NCI-H82 treated with DMSO at 0.1 percent for 48 hours (cell line): Measurements from ENCODE around the gene GOLGA6A.
"Not testable (repeated sequence)": the region's sequence is repeated elsewhere in the genome, so short reads cannot be mapped to it uniquely, and the experiment has no call there.

ENCODE experiments used
- DNase-seq: peaks from one replicate; lab custom pipeline; 2025; ENCODE audit not compliant: unreplicated experiment; lab: John Stamatoyannopoulos, UW

Gene GOLGA6A

GRCh38 chr15:74053941-74054529, 28.3 kb downstream of the GOLGA6A start:
- DNase-seq: peak; percentile 54

- DNase-seq: no peak
These were observed 28.8 kb downstream of the GOLGA6A start for GRCh38 chr15:74053517-74053916.

- DNase-seq: not testable (repeated sequence)
These were observed 29.8 kb downstream of the GOLGA6A start for GRCh38 chr15:74052271-74053260.

GRCh38 chr15:74050556-74051234, 31.7 kb downstream of the GOLGA6A start:
- DNase-seq: no peak

- DNase-seq: no peak
These were observed 32.2 kb downstream of the GOLGA6A start for GRCh38 chr15:74050127-74050526.

- no peak for DNase-seq
These were observed 36.1 kb downstream of the GOLGA6A start for GRCh38 chr15:74046275-74046674.

- DNase-seq: no peak
These were observed 36.6 kb downstream of the GOLGA6A start for GRCh38 chr15:74045636-74046274.

GRCh38 chr15:74045184-74045583, 37.2 kb downstream of the GOLGA6A start:
- no peak for DNase-seq

GRCh38 chr15:74044267-74045110, 37.9 kb downstream of the GOLGA6A start:
- no peak for DNase-seq

- DNase-seq: no peak
These were observed 38.7 kb downstream of the GOLGA6A start for GRCh38 chr15:74043425-74044266.

- DNase-seq: no peak
These were observed 39.5 kb downstream of the GOLGA6A start for GRCh38 chr15:74042603-74043424.

- DNase-seq: no peak
These were observed 40.4 kb downstream of the GOLGA6A start for GRCh38 chr15:74041777-74042435.

GRCh38 chr15:74041311-74041756, 41.0 kb downstream of the GOLGA6A start:
- DNase-seq: no peak

GRCh38 chr15:74040109-74040850, 42.1 kb downstream of the GOLGA6A start:
- no peak for DNase-seq

- no peak for DNase-seq
These were observed 42.7 kb downstream of the GOLGA6A start for GRCh38 chr15:74039656-74040010.

GRCh38 chr15:74038707-74039655, 43.4 kb downstream of the GOLGA6A start:
- no peak for DNase-seq
